Activated naive CD4-positive, alpha-beta T cell (primary cell): ENCODE results near the gene PPP1R17.

Experiments used
- DNase-seq, 4 experiments: peaks; one replicate each; lab custom pipeline; 2025; lab: John Stamatoyannopoulos, UW

The PPP1R17 gene

GRCh38 chr7:31699050-31699449 lies 12.0 kb downstream of the PPP1R17 start:
- DNase-seq, result no peak

DNA sequence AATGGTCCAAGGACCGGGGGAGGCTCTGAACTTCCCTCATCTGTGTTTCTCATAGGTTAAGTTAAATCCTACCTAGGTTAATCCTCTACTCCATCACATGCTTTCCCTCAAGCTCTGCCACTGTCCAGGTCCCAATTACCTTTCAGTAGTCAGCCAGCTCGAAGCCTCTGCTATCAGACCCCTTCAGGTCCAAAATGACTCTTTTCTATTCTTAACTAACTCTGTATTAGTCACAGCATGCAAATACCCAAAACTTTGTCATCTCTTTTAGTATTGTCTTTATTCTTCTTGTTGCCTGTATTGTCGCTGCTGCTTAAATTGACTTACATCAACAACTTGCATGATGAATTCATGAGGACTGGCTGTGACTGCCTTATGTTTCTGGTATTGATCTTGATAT lies 15.3 kb downstream of the PPP1R17 start:
- no peak for DNase-seq

- no peak for DNase-seq
These were observed 18.4 kb downstream of the PPP1R17 start for GRCh38 chr7:31705377-31705776.

- no peak for DNase-seq
These were observed 20.1 kb downstream of the PPP1R17 start for GRCh38 chr7:31707089-31707488.

DNA sequence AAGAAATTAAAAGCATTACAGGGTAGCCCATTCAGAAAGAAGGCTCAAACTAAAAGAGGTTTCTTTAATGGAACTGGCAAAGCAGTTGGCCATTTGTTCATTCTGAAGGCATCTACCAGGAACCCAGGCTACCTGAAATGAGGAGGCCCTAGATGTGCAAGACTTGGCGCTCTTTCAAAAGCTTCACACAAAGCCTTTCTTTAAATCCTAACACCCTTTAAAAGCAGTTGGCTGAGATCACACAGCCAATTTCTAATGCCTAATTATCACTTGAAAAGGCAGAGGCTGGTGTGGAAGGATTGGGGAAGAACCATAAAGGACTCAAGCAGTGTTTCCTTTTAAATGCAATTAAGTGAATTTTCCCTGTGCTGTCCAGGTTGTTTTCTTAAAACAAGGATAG lies 23.2 kb downstream of the PPP1R17 start:
- DNase-seq, result no peak

DNA sequence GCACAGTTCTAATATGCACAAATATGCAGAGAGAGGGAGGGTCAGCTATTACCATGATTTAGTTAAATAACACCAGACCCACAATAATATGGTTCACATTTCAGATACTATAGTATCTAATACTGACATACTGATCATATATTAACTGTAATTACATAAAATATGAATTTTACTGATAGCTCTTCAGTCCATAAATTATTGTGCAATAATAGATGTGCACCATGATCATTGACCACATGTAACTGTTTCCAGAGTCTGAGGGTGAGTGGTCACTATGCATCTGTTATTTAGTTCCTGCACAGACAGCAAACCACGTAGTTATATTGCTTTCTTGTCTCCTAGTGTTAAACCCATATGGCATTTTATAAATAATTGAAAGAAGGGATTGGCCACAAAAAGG lies 29.3 kb downstream of the PPP1R17 start:
- no peak for DNase-seq

GRCh38 chr7:31720366-31720765 lies 33.4 kb downstream of the PPP1R17 start:
- no peak for DNase-seq

- no peak for DNase-seq
These were observed 37.7 kb downstream of the PPP1R17 start for GRCh38 chr7:31724696-31725095.

DNA sequence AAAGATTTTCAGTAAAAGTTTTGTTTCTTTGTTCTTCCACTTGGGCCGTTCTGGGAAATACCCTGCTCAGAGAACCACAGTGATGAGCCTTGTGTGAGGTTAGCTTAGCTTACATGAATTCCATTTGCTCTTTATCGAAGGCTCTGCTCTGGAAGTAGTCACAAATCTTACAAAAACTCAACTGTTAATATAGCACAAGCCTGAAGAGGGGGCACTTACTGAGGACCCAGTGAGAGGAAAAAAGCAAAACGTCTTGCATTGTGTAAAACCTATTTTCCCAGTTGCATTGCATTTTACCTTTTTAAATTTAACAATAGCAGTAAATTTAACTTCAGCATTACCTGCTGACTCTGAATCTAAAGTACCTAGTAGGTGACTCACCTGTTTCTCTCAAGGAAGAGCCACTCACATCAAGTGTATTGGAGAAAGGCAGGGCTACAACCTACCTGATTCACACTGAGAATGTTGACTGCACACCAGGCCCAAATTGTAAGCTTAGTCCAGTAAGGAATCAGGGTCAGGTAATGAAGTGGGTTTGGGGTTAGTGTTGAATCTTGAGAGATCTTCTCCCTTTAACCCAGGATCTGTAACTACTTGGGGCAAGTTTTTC lies 42.3 kb downstream of the PPP1R17 start:
- no peak for DNase-seq

DNA sequence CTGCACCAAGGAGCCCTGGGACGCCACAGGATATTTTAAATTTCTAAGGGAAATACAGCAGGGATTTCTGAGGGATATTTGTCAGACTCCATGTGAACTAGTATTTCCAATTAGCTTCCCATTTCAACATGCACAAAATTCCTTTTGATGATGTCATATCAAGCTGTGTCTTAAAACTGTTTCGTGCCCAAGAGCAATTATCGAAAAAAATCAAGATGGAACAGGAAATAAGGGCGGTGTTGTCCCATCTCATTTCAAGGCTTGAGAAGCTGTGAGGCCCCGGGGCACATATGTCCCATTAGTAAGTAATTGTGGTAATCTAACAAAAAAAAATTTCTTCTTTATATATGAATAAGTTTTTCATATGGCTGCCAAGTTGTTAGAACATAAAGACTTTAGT lies 47.4 kb downstream of the PPP1R17 start:
- no peak for DNase-seq

DNA sequence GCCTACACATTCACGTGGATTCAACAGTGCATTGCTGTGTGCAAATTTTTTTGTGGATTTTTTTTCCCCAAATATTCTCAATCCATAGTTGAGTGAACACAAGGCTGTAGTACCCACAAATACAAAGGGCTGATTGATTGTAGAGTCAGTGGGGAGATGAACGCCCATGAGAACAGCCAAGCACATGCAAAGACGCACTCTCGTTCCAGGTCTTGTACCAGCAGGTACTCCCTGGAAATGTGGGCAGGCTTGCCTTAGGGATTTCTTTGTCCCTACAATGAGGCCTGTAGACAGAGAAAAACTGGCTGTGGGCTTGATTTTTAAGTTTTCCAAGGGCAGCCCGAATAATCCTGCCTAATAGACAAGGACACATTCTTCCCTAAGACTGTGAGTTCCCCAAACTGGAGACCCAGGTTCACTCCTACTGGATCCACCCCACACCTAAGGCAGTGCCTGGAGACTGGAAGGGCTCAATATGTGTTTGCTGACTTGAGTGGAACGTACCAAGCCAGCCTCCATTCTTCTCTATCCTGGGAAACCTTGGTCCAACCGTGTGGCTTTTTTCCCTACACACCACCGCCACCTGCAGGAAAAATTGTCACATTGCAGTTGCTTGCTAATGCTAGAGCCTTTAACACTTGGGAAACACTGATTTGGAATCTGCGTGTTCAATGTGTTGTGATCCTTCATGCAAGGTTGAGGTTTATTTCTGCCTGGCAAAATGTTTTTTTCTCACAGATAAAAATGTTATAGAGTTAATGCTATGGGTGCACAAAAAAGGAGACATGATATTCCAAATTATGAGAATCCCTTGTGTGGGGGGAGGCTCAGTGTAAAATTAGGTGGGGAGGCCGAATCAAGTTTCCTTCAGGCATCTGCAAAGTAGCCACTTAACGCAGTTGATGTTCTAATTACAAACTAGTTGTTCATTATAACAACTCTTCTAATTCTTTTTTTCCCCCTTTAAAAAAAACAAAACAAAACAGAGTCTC lies 49.3 kb downstream of the PPP1R17 start:
- DNase-seq, result no peak

GRCh38 chr7:31741852-31742251 lies 54.8 kb downstream of the PPP1R17 start:
- no peak for DNase-seq

- DNase-seq, result no peak
These were observed 57.4 kb downstream of the PPP1R17 start for GRCh38 chr7:31744294-31744874.

DNA sequence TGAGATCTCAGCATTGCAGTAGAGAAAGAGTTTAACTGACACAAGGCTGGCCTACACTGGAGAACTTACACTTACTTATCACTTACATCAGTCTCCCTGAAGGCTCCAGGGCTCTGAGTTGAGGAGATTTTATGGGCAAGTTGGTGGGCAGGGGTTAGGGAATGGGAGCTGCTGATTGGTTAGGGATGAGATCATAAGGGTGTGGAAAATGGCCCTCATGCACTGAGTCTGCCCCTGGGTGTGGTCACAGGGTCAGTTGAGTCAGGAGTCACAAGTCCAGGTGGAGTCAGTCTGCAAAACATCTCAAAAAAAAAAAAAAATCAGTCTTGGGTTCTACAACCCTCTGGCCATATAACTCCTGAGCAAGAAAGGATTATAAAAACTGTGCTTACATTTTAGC lies 60.5 kb downstream of the PPP1R17 start:
- DNase-seq, result no peak

DNA sequence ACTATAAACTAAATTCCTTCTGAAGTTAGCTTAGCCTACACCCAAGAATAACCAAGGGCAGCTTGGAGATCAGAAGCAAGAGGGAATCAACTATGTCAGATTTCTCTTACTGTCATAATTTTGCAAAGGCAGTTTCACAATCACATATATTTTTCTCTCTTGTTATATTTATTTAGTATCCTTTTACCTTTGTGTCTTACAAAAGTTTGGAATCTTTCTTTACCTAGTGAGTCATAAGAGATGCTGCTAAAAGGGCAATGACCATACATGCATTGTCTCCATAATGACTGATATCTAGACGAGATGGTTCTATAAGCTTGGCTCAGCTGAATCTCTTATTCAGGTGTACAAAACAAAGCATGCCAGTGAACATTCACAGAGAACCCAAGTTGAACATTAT lies 61.1 kb downstream of the PPP1R17 start:
- DNase-seq, result no peak

GRCh38 chr7:31751726-31752125 lies 64.7 kb downstream of the PPP1R17 start:
- no peak for DNase-seq
